ENCODE data around the gene EVI5L. TPM values are rescaled to one million over a fixed set of nuclear protein-coding genes. Genes with fewer than 3 reads are reported as not detected.

The EVI5L gene
- total and polyA plus RNA-seq, 2 donors (not counting 1 experiment from before 2014, with no cell fraction given): 10.4 to 16.5 TPM

DNA sequence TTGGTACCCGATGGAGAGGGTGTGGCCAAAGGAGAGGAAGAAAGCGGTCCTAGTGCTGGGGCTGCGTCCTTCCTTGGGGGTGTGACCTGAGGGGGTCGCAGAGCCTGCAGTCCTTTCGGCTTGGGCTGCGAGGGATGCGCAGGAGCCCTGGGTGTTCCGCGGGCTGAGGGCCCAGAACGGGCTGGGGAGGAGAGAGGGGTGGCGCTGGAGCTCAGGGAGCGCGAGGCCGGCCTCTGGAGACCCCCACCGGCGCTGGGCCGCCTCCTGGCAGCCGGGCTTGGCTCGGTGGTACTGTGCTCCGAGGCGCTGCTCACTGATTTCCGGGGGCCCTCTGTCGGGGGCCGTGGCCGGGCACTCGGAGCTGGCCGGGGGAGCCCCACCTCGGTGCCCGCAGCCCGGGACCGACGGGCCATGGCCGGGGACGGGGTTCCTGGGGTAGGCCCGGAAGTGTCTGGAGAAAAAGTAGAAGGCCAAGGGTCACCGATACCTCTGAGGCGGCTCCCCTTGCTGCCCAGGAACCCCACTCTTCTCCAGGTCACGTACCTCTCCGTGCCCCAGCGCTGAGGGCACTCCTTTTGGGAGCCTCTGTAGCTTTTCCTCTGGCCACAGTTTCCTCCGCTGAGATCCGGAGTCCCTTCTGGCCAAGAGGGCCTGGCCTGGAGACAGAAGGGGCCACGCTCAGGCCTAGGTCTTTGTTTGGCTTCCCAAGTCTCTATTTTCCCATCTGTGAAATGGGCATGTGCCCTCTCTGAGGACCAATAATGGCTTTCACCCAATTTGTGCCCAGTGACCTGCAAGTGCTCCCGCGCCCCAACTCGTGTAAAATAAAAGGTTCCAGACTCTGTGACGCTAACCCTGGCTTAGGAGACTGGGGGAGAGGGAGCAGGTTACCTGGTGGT, 42.5 kb downstream of the EVI5L start:
- H3K4me3 ChIP-seq (replicated peaks in 1 of 4; ENCODE audit: control extremely low read depth in 1 of 4, insufficient read depth in 1 of 4, low read depth in 3 of 4, low read length in 4 of 4): no peak overlapping the region
- H3K4me2 ChIP-seq (ENCODE audit: extremely low read depth, insufficient read depth, low read length): peak overlapping the region; percentile 10
- no peak for DNase-seq (ENCODE audit: low read depth in 2 of 2)
- no peak for TF ChIP-seq CTCF (conservative IDR thresholded peaks at IDR 0.05 in 1 of 2, IDR thresholded peaks at IDR 0.05 in 1 of 2; ENCODE audit: low read depth in 1 of 2, low read length in 2 of 2)
- TF ChIP-seq EZH2 (IDR thresholded peaks at IDR 0.05; ENCODE audit: low read length, missing control alignments): no peak
- H2AFZ ChIP-seq (ENCODE audit: low read length): no peak overlapping the region
- no peaks in the 10 kb centered on the region for H3K79me2 ChIP-seq (ENCODE audit: control insufficient read depth, insufficient read depth, low read length)
- H3K27ac ChIP-seq (ENCODE audit: insufficient read depth, low read length): no peak overlapping the region
- no peaks in the 10 kb centered on the region for H3K36me3 ChIP-seq (ENCODE audit: control insufficient read depth, insufficient read depth, low read length)
- H3K9ac ChIP-seq (ENCODE audit: insufficient read depth, low read length): no peak overlapping the region
- no peaks in the 10 kb centered on the region for H3K9me3 ChIP-seq (ENCODE audit: control insufficient read depth, insufficient read depth, low read depth, low read length)
- H3K27me3 ChIP-seq (ENCODE audit: control insufficient read depth, insufficient read depth, low read length): peaks cover 17% of the 10 kb centered on the region
- H3K4me1 ChIP-seq (ENCODE audit: control insufficient read depth, extremely low read depth, insufficient read depth, low read length): peaks cover 7% of the 10 kb centered on the region
- no peaks in the 10 kb centered on the region for H4K20me1 ChIP-seq (ENCODE audit: control insufficient read depth, extremely low read depth, insufficient read depth, low read length)

DNA sequence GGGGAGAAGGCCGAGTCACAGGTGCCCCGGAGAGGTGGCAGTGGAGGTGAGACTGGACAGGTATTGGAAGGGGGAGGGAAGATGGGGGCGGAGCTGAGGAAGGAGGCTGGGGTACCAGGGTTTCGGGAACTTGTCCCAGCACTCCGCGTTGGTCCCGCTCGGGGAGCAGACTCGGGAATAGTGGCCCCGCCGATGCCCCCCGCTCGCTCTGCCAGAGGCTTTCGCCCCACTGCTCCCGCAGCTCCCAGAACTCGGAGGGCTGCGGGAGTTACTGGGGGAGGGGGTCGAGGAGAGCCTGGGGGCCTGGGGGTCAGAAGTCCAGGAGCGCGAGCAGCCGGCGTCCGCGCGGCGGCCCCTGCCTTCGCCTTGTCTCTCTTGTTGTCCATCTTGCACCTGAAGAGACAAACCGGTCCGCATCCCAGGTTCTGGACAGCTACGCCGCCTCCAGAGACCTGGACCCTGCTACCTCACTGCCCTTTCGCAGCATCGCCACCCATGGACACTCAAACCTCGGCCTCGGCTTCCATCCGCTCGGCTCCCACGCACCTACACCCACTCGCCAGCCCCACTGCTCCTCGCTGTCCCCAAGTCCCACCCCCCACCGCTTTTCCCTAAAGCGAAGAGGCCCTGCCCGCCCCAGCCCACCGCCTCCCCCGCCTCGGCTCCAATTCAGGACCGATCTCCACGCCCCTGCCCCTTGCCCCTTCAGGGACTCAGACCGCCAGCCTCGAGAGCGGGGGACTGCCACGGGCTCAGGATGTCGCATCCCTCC, 43.5 kb downstream of the EVI5L start:
- no peak for DNase-seq (ENCODE audit: low read depth in 2 of 2)

More for the DNA sequence above, 43.5 kb downstream of the EVI5L start:
- H3K4me2 ChIP-seq (ENCODE audit: extremely low read depth, insufficient read depth, low read length): no peak overlapping the region
- H3K79me2 ChIP-seq (ENCODE audit: control insufficient read depth, insufficient read depth, low read length): no peaks in the 10 kb centered on the region
- no peak overlapping the region for H3K4me3 ChIP-seq (replicated peaks in 1 of 4; ENCODE audit: control extremely low read depth in 1 of 4, insufficient read depth in 1 of 4, low read depth in 3 of 4, low read length in 4 of 4)
- H3K9ac ChIP-seq (ENCODE audit: insufficient read depth, low read length): no peak overlapping the region
- peaks cover 17% of the 10 kb centered on the region for H3K27me3 ChIP-seq (ENCODE audit: control insufficient read depth, insufficient read depth, low read length)
- H4K20me1 ChIP-seq (ENCODE audit: control insufficient read depth, extremely low read depth, insufficient read depth, low read length): no peaks in the 10 kb centered on the region
- H3K4me1 ChIP-seq (ENCODE audit: control insufficient read depth, extremely low read depth, insufficient read depth, low read length): peaks cover 7% of the 10 kb centered on the region
- H2AFZ ChIP-seq (ENCODE audit: low read length): no peak overlapping the region
- peak; percentile 93 for TF ChIP-seq EZH2 (IDR thresholded peaks at IDR 0.05; ENCODE audit: low read length, missing control alignments)
- no peak for TF ChIP-seq CTCF (conservative IDR thresholded peaks at IDR 0.05 in 1 of 2, IDR thresholded peaks at IDR 0.05 in 1 of 2; ENCODE audit: low read depth in 1 of 2, low read length in 2 of 2)
- no peak overlapping the region for H3K27ac ChIP-seq (ENCODE audit: insufficient read depth, low read length)
- H3K9me3 ChIP-seq (ENCODE audit: control insufficient read depth, insufficient read depth, low read depth, low read length): no peaks in the 10 kb centered on the region
- H3K36me3 ChIP-seq (ENCODE audit: control insufficient read depth, insufficient read depth, low read length): no peaks in the 10 kb centered on the region
